ENCODE data around the gene DHFR. TPM values are rescaled to one million over a fixed set of nuclear protein-coding genes. Genes with fewer than 3 reads are reported as not detected.

The DHFR gene
- total RNA-seq, 1 donor from 2014 or later = 128 TPM

DNA sequence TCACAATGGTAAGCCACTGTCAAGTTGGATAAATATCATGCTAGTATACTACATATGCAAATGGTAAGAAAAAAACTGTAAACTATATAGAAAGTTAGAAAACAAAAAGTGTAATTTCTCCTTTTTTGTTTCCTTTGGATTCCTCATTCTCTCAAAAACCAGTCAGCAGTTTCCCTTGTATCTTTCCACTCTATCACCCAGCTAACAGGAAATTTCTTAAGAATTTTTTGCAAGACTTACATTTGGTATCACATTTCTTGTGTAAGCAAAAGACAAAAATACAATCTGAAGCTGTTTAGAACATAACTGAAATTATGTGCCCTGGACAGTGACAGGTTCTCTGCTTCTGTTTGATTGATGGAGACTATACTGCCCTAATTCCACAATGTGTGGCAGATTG, 25.5 kb downstream of the DHFR start:
- Histone ChIP-seq H3K27ac (no peak overlapping the region), H3K79me2 (ENCODE audit: low read depth) (no peaks in the 10 kb centered on the region), H3K9ac (no peak overlapping the region), H3K4me3 (no peak overlapping the region), H3K4me2 (no peak overlapping the region), H4K20me1 (ENCODE audit: low read depth) (no peaks in the 10 kb centered on the region), H3K9me3 (ENCODE audit: low read depth) (no peaks in the 10 kb centered on the region), H3K36me3 (peaks cover 35% of the 10 kb centered on the region), H2AFZ (replicated peaks) (no peak overlapping the region), H3K4me1 (no peaks in the 10 kb centered on the region), H3F3A (ENCODE audit: low read depth) (peaks cover 8% of the 10 kb centered on the region), H3K27me3 (no peaks in the 10 kb centered on the region)
- no peak for DNase-seq (ENCODE audit: low spot score)
- Mint-ChIP-seq H3K4me1 (no peaks in the 10 kb centered on the region), H3K27me3 (ENCODE audit: insufficient read depth, low read depth) (no peaks in the 10 kb centered on the region), H3K27ac (no peak overlapping the region), H3K36me3 (peaks cover 32% of the 10 kb centered on the region), H3K4me3 (no peak overlapping the region), H3K9me3 (no peaks in the 10 kb centered on the region)
- no peak for TF ChIP-seq EZH2phosphoT487 (IDR thresholded peaks at IDR 0.05)
- TF ChIP-seq, protein P1, sequence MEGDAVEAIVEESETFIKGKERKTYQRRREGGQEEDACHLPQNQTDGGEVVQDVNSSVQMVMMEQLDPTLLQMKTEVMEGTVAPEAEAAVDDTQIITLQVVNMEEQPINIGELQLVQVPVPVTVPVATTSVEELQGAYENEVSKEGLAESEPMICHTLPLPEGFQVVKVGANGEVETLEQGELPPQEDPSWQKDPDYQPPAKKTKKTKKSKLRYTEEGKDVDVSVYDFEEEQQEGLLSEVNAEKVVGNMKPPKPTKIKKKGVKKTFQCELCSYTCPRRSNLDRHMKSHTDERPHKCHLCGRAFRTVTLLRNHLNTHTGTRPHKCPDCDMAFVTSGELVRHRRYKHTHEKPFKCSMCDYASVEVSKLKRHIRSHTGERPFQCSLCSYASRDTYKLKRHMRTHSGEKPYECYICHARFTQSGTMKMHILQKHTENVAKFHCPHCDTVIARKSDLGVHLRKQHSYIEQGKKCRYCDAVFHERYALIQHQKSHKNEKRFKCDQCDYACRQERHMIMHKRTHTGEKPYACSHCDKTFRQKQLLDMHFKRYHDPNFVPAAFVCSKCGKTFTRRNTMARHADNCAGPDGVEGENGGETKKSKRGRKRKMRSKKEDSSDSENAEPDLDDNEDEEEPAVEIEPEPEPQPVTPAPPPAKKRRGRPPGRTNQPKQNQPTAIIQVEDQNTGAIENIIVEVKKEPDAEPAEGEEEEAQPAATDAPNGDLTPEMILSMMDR (IDR thresholded peaks at IDR 0.05) = no peak
- no peak for TF ChIP-seq EZH2 (IDR thresholded peaks at IDR 0.05)

DNA sequence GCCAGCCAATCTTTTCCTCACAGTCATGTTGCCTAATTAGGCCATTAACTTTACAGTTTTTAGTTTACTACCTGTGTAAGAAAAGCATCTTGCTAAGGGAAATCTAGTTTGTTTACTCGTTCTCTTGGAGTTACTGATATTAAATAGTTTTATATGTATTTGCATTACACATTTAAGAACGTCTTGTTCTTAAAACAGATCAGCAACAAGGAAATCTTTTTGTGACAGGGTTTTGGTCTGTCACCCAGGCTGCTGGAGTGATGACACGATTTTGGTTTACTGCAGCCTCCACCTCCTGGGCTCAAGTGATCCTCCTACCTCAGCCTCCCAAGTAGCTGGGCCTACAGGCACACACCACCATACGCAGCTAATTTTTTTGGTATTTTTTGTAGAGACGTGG, 29.6 kb downstream of the DHFR start:
- Mint-ChIP-seq H3K9me3 (no peaks in the 10 kb centered on the region), H3K27ac (no peak overlapping the region), H3K4me3 (no peak overlapping the region), H3K36me3 (peaks cover 29% of the 10 kb centered on the region), H3K4me1 (peaks cover 3% of the 10 kb centered on the region), H3K27me3 (ENCODE audit: insufficient read depth, low read depth) (no peaks in the 10 kb centered on the region)
- Histone ChIP-seq H3K27me3 (no peaks in the 10 kb centered on the region), H4K20me1 (ENCODE audit: low read depth) (no peaks in the 10 kb centered on the region), H3K79me2 (ENCODE audit: low read depth) (no peaks in the 10 kb centered on the region), H3K4me2 (no peak overlapping the region), H3K9ac (no peak overlapping the region), H3K27ac (peak overlapping the region; percentile 15), H2AFZ (replicated peaks) (no peak overlapping the region), H3K4me1 (no peaks in the 10 kb centered on the region), H3K36me3 (peaks cover 9% of the 10 kb centered on the region), H3F3A (ENCODE audit: low read depth) (peaks cover 13% of the 10 kb centered on the region), H3K9me3 (ENCODE audit: low read depth) (no peaks in the 10 kb centered on the region), H3K4me3 (no peak overlapping the region)
- no peak for DNase-seq (ENCODE audit: low spot score)
- TF ChIP-seq EZH2 (IDR thresholded peaks at IDR 0.05) (no peak), EZH2phosphoT487 (IDR thresholded peaks at IDR 0.05) (no peak)
- TF ChIP-seq, protein P1 (IDR thresholded peaks at IDR 0.05) = no peak

DNA sequence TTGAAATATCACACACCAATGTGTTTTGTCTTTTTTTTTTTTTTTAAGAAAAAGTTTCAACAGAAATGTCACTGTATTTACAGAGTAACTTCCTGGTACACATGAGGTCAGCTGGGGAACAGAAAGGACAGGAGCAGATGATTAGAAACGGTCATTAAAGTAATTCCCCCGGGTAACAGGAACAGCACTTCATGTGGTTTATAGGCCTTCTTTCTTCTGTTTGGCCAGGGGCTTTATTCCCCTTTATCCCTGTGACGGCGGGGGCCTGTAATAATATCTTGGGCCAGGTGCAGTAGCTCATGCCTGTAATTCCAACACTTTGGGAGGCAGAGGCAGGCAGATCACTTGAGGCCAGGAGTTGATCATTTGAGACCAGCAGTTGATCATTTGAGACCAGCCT, 30.8 kb downstream of the DHFR start:
- H3K27me3 ChIP-seq = no peaks in the 10 kb centered on the region
- H2AFZ ChIP-seq (replicated peaks) = no peak overlapping the region
- TF ChIP-seq EZH2 (IDR thresholded peaks at IDR 0.05) = no peak
- TF ChIP-seq, protein P1 (IDR thresholded peaks at IDR 0.05) = no peak
- TF ChIP-seq EZH2phosphoT487 (IDR thresholded peaks at IDR 0.05) = no peak
- H3K4me2 ChIP-seq = no peak overlapping the region
- Mint-ChIP-seq H3K27me3 (ENCODE audit: insufficient read depth, low read depth) (no peaks in the 10 kb centered on the region), H3K4me1 (peaks cover 6% of the 10 kb centered on the region), H3K27ac (no peak overlapping the region), H3K4me3 (no peak overlapping the region), H3K36me3 (peaks cover 26% of the 10 kb centered on the region), H3K9me3 (no peaks in the 10 kb centered on the region)
- peaks cover 13% of the 10 kb centered on the region for H3F3A ChIP-seq (ENCODE audit: low read depth)
- DNase-seq (ENCODE audit: low spot score) = peak; percentile 7
- H3K9me3 ChIP-seq (ENCODE audit: low read depth) = no peaks in the 10 kb centered on the region
- no peak overlapping the region for H3K4me3 ChIP-seq
- no peaks in the 10 kb centered on the region for H3K79me2 ChIP-seq (ENCODE audit: low read depth)
- no peaks in the 10 kb centered on the region for H4K20me1 ChIP-seq (ENCODE audit: low read depth)
- H3K9ac ChIP-seq = no peak overlapping the region
- peaks cover 3% of the 10 kb centered on the region for H3K4me1 ChIP-seq
- H3K36me3 ChIP-seq = peaks cover 5% of the 10 kb centered on the region
- peak overlapping the region; percentile 59 for H3K27ac ChIP-seq

Measured in neural progenitor cell (in vitro differentiated cells).